GM19035 (cell line): ENCODE measurements around the gene RNF4.
A peak's percentile ranks its signal among the peaks of the same experiment; 100 is the strongest.
"Not testable (repeated sequence)": the region's sequence is repeated elsewhere in the genome, so short reads cannot be mapped to it uniquely, and the experiment has no call there.

Source experiments
- ATAC-seq: cut with Tn5 transposase; IDR thresholded peaks from one replicate; pipeline ENCODE4 v1.9.1; 2021; ENCODE audit not compliant: unreplicated experiment

Gene RNF4

GRCh38 chr4:2485956-2486355 lies 17.1 kb downstream of the RNF4 start:
- no peak for ATAC-seq

GRCh38 chr4:2486981-2487380 lies 18.1 kb downstream of the RNF4 start:
- no peak for ATAC-seq

DNA sequence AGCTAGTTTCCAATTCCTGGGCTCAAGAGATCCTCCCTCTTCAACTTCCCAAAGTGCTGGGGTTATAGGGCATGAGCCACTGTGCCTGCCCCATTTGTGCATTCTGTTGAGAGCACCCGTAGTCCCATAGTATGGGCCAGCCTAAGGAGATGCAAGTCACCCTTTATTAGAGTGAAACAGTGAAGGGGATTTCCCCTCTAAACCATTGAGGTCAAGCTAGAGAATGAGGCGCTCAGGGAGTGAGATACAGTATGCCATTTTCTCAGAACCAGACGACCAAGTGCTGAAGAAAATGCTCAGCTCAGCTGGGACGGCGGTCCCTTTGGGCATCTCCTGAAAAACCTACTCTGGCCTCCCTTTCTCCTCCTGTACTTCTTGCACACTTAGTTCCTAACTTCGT lies 18.7 kb downstream of the RNF4 start:
- ATAC-seq, result peak; percentile 61

DNA sequence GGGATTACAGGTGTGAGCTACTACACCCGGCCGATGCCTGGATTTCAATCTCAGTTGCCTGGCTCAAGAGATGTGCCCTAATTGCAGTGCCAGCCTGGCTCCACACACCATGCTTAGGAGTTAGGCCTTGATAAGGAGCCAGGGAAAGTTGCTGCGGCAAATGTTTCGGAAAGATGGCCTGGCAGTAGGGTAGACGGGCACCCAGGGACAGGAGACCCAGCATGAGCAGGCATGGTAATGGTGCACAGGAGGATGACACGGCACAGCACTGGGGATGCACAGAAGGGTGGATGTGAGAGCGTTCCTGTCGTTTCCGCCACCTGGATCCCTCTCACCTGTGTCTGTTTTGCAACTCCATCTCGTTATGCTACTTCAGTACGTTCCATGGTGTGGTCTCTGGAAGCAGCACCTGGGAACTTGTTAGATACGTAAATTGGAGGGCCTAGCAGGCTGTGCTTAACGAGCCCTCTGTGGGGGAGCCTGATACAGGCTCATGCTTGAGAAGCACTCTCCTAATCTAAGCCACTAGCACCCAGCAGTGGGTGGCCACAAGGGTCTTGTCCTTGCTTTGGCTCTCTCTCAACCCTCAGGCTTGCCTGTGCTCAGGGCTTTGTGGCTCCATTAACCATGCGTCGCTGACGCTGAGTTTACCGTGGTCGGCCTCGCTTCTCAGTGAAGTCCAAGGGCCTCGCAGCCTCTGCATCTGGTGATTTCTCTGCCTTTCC lies 20.3 kb downstream of the RNF4 start:
- ATAC-seq, result no peak

- no peak for ATAC-seq
These were observed 21.1 kb downstream of the RNF4 start for GRCh38 chr4:2489841-2490552.

- ATAC-seq, result no peak
These were observed 24.1 kb downstream of the RNF4 start for GRCh38 chr4:2492970-2493369.

GRCh38 chr4:2494992-2495391 lies 26.1 kb downstream of the RNF4 start:
- ATAC-seq, result no peak

DNA sequence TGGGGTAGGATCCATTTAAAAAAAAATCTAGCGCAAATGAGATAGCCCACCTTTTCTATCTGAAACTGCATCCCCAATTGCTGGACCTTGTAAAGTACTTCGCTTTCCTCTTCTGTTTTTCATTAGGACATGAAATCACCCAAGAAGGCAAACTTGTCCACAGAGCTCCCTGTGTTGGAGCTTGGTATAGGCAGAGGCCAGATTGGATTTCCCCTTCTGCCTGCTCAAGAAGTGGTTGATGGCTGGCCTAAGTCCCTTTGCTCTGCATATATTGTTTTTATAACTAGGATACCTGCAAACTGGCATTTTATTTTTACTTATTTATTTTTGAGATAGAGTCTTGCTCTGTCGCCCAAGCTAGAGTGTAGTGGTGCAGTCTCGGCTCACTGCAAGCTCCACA lies 28.4 kb downstream of the RNF4 start:
- no peak for ATAC-seq

DNA sequence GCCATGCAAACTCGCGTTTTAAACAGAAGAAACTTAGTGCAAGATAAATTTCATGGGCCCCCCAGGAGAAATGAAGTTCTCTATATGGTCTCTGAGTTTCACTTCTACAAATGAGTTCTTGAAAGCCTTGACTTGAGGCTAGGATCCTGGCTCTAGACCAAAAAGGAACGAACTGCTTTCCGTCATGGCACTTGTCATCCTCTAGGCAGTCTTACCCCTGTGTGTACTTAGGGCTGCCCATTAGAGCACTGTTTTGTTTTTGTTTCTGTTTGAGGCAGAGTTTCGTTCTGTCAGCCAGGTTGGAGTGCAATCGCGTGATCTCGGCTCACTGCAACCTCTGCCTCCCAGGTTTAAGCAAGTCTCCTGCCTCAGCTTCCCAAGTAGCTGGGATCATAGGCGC lies 29.0 kb downstream of the RNF4 start:
- ATAC-seq, result peak; percentile 88

DNA sequence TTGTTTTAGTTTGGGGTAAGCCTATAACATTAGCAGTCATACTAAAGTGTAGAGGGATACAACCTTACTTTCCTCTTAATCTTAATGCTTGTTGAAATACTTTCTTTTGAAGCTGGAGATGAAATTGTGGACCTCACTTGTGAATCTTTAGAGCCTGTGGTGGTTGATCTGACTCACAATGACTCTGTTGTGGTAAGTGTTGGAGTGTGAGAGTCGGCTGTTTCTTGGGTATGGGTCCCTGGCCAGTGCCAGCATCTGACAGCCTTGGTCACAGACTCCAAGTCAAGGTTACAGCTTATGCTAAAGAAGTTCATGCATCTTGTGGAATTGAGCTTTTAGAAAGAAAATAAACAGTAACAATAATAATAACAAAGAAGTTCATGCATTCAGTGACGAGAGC lies 31.6 kb downstream of the RNF4 start:
- ATAC-seq, result no peak

DNA sequence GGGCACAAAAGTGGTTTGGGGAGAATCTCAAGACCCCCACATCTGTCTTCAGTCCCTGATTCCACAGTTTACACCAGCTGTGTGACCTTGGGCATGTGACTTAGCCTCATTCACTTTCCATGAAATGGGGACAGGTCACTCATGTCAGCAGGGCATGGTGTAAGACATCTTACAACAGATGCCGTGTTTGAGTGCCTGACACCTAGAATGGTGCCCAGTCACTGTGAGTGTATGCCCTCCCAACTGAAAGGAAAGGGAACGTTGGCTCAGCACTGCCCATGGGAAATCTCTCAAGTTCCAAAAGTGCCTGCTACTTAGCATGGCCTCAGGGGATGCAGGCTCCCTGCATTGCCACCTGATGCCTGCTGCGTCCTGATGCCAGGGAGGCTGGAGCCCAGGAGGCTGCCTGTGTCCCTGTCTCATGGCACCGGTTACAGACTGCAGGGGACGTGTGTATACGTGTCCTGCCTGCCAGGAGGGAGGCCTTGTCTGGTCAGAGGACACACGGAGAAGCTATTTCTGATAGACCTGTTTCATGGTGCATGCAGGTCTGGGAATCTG lies 32.2 kb downstream of the RNF4 start:
- ATAC-seq, result no peak

DNA sequence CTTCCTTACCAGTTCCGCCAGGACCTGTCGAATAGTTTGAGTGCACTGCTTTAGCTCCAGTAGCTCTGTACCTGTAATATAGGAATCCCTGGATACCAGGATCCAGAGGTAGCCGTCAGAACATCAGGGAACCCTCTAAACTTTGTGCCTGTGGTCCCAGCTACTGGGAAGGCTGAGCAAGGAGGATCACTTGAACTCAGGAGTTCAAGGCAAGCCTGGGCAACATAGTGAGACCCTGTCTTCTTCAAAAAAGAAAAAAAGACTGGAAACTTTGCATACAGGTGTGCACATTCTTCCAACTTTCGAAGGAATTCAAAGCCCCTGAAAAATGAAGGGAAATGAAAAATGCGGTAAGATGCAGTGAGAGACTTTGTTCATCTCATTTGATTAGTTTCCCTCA lies 34.9 kb downstream of the RNF4 start:
- no peak for ATAC-seq

DNA sequence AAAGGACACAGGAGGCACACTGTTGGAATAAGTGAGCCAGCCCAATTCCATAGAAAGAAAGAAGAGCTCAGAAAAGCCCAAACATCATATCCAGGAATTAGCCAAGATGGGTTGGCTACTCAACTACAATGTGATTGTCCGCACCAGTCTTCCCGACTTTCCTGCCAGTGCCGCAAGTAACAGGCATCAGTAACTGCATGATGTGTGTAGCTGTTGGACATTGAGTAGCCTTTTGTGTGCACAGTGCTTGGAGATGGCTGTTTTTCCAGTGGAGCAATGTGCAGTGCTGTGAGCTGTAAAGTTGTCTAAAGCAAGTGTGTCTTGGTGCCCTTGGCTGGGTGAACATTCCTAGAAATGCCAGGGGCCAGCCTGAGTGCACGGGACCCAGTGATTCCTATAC lies 38.4 kb downstream of the RNF4 start:
- no peak for ATAC-seq

GRCh38 chr4:2507855-2508254 lies 38.9 kb downstream of the RNF4 start:
- no peak for ATAC-seq

DNA sequence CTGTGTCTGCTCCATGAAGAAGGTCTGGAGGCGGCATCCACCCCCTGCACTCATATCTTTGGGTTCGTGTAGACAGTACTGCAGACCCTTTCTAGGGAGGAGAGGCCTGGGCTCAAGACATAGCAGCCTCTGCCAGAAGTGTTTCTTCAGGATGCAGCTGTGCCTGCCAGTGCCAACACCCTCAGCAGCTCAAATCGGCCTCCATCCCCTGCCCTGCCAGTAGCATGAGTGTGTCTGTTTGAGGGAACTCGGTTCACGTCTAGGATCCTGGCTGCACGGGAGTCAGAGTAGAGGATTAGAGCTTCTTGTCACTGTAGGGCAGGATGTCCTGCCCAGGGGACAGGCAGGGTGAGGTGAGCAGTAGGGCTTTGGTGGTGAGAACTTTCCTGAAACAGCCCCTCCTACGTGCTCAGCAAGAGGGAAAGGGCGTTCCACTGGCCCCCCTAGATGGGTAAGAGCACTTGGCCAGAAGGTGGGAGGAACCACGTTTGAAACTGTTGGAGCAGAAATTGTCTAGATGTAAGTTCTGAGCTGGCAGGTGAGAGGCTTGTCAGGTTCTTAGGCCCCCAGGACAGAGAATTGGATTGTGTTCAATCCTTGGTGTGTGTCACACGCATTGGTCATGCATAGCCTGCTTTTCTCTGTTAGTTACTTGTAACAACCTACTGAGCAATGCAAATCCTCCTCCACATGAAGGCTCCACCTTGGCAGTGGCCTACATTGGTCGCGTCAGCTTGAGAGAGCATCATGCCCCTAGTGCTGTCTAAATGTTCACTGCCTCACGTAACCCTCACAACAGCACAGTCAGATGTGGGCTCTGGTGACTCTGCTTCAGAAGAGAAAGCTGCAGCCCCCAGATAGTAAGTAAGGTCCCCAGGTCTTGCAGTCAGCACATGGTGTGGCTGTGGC lies 41.7 kb downstream of the RNF4 start:
- no peak for ATAC-seq

DNA sequence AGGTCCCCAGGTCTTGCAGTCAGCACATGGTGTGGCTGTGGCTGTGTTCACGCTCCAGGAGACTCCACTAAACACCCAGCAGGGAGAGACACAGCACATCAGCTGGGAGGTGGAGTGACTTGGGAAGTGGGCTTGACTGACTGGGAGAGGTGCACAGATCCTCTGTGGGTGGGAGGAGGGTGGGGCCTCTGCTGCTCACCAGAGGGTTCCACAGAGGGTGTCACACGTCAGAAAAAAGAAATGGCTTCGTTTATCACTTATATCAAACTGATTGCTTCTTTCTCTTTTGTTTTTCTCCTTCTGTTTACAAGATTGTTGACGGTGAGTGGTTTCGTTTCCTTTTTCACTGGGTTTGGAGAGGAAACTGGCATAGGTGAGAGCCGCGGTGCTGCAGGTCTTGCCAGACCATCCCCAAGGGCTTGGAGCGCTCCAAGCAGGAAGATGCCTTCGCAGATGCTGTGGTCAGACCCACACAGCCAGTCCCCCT lies 42.8 kb downstream of the RNF4 start:
- no peak for ATAC-seq

- ATAC-seq, result no peak
These were observed 43.7 kb downstream of the RNF4 start for GRCh38 chr4:2512396-2513135.

GRCh38 chr4:2514193-2514592 lies 45.3 kb downstream of the RNF4 start:
- not testable (repeated sequence) for ATAC-seq

- not testable (repeated sequence) for ATAC-seq
These were observed 46.0 kb downstream of the RNF4 start for GRCh38 chr4:2514944-2515343.

GRCh38 chr4:2515830-2516550 lies 47.1 kb downstream of the RNF4 start:
- no peak for ATAC-seq
